Measurements from ENCODE around the gene ANKRD9. TPM values are rescaled to one million over a fixed set of nuclear protein-coding genes. Genes with fewer than 3 reads are reported as not detected.
A peak's percentile ranks its signal among the peaks of the same experiment; 100 is the strongest.

The ANKRD9 gene
- total and polyA plus RNA-seq, 9 of the 15 experiments (the other 6 are each of a cell fraction or from before 2014, with no cell fraction given) = 0.04 to 32.9 (median 5.3) TPM

DNA sequence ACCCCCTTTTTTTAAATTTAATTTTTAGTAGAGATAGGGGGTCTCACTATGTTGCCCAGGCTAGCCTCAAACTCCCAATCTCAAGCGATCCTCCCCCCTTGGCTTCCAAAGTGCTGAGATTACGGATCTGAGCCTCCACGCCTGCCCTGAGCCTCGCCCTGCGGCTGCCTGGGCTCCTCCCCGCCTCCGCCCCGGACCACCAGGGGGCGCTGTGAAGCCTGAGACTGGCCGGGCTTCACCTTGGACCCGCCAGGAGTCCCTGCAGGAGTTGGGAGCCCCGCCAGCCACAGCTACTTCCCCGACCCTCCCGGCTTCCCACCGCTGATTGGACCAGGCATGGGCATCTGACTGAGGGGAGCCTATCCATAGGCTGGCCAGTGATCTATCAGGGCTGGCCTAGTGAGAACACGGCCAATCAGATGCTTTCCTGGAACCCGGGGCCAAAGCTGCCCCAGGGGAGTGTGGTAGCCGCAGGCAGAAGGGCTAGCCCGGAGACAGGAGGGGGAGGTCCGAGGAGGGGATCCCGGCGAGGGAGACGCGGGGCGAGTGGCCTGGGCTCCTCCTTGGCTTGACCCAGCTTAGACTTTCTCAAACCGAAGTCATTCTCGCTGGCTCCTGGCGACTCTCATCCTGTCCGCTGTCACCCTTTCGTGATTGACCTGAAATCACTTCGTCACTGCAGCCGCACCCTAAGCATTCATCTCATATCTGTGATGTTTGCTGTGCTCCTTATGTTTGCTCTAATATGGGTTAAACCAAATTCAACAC is 15.1 kb upstream of the ANKRD9 start (continued):
- TF ChIP-seq, protein P1, sequence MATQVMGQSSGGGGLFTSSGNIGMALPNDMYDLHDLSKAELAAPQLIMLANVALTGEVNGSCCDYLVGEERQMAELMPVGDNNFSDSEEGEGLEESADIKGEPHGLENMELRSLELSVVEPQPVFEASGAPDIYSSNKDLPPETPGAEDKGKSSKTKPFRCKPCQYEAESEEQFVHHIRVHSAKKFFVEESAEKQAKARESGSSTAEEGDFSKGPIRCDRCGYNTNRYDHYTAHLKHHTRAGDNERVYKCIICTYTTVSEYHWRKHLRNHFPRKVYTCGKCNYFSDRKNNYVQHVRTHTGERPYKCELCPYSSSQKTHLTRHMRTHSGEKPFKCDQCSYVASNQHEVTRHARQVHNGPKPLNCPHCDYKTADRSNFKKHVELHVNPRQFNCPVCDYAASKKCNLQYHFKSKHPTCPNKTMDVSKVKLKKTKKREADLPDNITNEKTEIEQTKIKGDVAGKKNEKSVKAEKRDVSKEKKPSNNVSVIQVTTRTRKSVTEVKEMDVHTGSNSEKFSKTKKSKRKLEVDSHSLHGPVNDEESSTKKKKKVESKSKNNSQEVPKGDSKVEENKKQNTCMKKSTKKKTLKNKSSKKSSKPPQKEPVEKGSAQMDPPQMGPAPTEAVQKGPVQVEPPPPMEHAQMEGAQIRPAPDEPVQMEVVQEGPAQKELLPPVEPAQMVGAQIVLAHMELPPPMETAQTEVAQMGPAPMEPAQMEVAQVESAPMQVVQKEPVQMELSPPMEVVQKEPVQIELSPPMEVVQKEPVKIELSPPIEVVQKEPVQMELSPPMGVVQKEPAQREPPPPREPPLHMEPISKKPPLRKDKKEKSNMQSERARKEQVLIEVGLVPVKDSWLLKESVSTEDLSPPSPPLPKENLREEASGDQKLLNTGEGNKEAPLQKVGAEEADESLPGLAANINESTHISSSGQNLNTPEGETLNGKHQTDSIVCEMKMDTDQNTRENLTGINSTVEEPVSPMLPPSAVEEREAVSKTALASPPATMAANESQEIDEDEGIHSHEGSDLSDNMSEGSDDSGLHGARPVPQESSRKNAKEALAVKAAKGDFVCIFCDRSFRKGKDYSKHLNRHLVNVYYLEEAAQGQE (IDR thresholded peaks at IDR 0.05; ENCODE audit: borderline replicate concordance) = peak; percentile 92
- TF ChIP-seq, protein P1 (CRISPR knock-in tag; IDR thresholded peaks at IDR 0.05; ENCODE audit: low read depth) = no peak
- TF ChIP-seq SMAD3 (CRISPR knock-in tag; conservative IDR thresholded peaks at IDR 0.05) (no peak), ZNF696 (CRISPR knock-in tag; conservative IDR thresholded peaks at IDR 0.05) (no peak), CCAR2 (IDR thresholded peaks at IDR 0.05; ENCODE audit: low read depth, low read length) (no peak), U2AF1 (optimal IDR thresholded peaks at IDR 0.05; ENCODE audit: low read depth, low read length) (no peak), NFIC (IDR thresholded peaks at IDR 0.05) (peak; percentile 84), SREBF1 (IDR thresholded peaks at IDR 0.05; ENCODE audit: borderline replicate concordance, low read depth, low read length) (no peak), ETS1 (conservative IDR thresholded peaks at IDR 0.05; ENCODE audit: control insufficient read depth, low read depth, low read length) (peak; percentile 70; the same call in 1 of the 2 replicates), SMAD1 (IDR thresholded peaks at IDR 0.05; ENCODE audit: low read depth, low read length, partially characterized antibody) (no peak), BRCA1 (IDR thresholded peaks at IDR 0.05) (no peak), BRCA1 (CRISPR knock-in tag; IDR thresholded peaks at IDR 0.05) (no peak), NFXL1 (CRISPR knock-in tag; IDR thresholded peaks at IDR 0.05) (no peak), ZNF707 (CRISPR knock-in tag; conservative IDR thresholded peaks at IDR 0.05) (no peak), PYGO2 (tag; IDR thresholded peaks at IDR 0.05) (no peak), MCM7 (IDR thresholded peaks at IDR 0.05) (no peak), MECOM (CRISPR knock-in tag; IDR thresholded peaks at IDR 0.05) (no peak), RBM25 (IDR thresholded peaks at IDR 0.05; ENCODE audit: low read depth, low read length, severe bottlenecking) (peak; percentile 82)
- TF ChIP-seq, protein P2, sequence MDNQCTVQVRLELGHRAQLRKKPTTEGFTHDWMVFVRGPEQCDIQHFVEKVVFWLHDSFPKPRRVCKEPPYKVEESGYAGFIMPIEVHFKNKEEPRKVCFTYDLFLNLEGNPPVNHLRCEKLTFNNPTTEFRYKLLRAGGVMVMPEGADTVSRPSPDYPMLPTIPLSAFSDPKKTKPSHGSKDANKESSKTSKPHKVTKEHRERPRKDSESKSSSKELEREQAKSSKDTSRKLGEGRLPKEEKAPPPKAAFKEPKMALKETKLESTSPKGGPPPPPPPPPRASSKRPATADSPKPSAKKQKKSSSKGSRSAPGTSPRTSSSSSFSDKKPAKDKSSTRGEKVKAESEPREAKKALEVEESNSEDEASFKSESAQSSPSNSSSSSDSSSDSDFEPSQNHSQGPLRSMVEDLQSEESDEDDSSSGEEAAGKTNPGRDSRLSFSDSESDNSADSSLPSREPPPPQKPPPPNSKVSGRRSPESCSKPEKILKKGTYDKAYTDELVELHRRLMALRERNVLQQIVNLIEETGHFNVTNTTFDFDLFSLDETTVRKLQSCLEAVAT (IDR thresholded peaks at IDR 0.05) = peak in 1 of 2 experiments; percentile 47; a peak in 1 of 4 replicates
